ENCODE data around the gene OPN4. TPM values are rescaled to one million over a fixed set of nuclear protein-coding genes. Genes with fewer than 3 reads are reported as not detected.

OPN4 gene
- total and polyA plus RNA-seq, 8 donors, result not detected

GRCh38 chr10:86709396-86710185 is 55.2 kb downstream of the OPN4 start:
- H3K4me3 ChIP-seq, result no peak overlapping the region
- TF ChIP-seq EP300 (IDR thresholded peaks at IDR 0.05) (no peak), POLR2AphosphoS5 (IDR thresholded peaks at IDR 0.05) (no peak), POLR2A (IDR thresholded peaks at IDR 0.05) (no peak), CTCF (IDR thresholded peaks at IDR 0.05) (no peak)
- peaks cover 7 to 28% (median 20%) of the 10 kb centered on the region in 4 donors for H3K4me1 ChIP-seq
- intact Hi-C loops (cut with DNase I; ENCODE audit: low total_unique reads), result no loop called here
- H3K9me3 ChIP-seq, result no peaks in the 10 kb centered on the region
- WGBS, 5 donors, result 92 to 94% (median 93%) methylated on average over 9 to 16 of the region's 16 CpGs
- no peaks in the 10 kb centered on the region for H3K36me3 ChIP-seq
- H3K27ac ChIP-seq, result peak overlapping the region in 3 of 5 donors; percentile 2 to 99 (median 97)
- no peak for DNase-seq
- H3K27me3 ChIP-seq, result no peaks in the 10 kb centered on the region

- H3K27ac ChIP-seq, result peak overlapping the region; percentile 91 to 99 (median 96)
- 5 to 18% (median 6%) methylated on average over 12 to 46 of the region's 46 CpGs for WGBS, 5 donors
- no peaks in the 10 kb centered on the region for H3K36me3 ChIP-seq
- no peaks in the 10 kb centered on the region for H3K27me3 ChIP-seq
- TF ChIP-seq CTCF (IDR thresholded peaks at IDR 0.05) (peak in 5 of 7 experiments; percentile 73 to 92 (median 82)), POLR2AphosphoS5 (IDR thresholded peaks at IDR 0.05) (peak; percentile 65 to 87 (median 72)), POLR2A (IDR thresholded peaks at IDR 0.05) (no peak)
- no peaks in the 10 kb centered on the region for H3K9me3 ChIP-seq
- peaks cover 7 to 32% (median 23%) of the 10 kb centered on the region in 4 donors for H3K4me1 ChIP-seq
- intact Hi-C loops (cut with DNase I; ENCODE audit: low total_unique reads), result no loop called here
- DNase-seq, result peak; percentile 90 to 97
- H3K4me3 ChIP-seq, result peak overlapping the region; percentile 66 to 84 (median 76)
Observed at GRCh38 chr10:86710987-86711512, 56.7 kb downstream of the OPN4 start.

DNA sequence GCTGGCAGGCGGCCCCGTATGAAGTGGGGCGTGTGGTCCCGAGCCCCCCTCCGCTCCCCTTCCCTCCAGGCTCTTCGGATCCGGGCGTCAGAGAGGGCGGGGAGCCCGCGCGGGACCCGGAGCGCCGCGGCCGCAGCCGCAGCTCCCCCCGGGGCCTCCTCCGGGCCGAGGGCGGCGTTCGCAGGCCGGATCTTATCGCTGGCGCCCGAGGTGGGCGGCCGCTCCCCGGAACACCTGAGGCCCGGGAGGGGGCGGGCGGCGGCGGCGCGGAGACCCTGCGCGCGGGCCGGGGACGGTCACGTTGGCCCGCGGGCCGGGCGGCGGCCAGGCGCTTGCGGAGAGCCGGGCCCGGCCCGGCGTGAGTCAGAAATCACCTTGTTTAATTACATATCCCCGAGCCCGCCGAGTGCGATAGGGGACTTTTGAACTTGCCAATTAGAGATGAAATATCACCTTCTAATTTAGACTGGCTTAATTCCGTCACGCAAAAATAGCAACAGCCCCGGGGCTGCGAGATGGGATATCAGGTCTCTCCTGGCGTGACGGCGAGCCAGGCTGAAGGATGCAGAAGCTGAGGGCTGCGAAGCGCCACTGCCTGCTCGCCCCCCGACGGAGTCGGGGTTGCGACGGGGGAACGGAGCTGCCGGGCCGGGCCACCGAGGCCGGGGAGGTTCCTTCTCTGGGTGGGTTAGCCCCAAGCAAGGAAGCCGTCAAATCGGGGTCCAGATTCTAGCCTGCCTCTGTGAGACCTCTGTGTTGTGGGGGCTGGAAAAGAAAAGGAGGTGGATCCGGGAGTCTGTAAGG is 57.4 kb downstream of the OPN4 start:
- peak overlapping the region; percentile 91 to 99 (median 96) for H3K27ac ChIP-seq
- no peaks in the 10 kb centered on the region for H3K36me3 ChIP-seq
- H3K27me3 ChIP-seq, result no peaks in the 10 kb centered on the region
- WGBS, 5 donors, result 1 to 2% (median 1%) methylated on average over 56 to 82 of the region's 82 CpGs
- H3K9me3 ChIP-seq, result no peaks in the 10 kb centered on the region
- H3K4me1 ChIP-seq, result peaks cover 7 to 33% (median 24%) of the 10 kb centered on the region in 4 donors
- intact Hi-C loops (cut with DNase I; ENCODE audit: low total_unique reads), result no loop called here
- no peak for TF ChIP-seq POLR2AphosphoS5 (IDR thresholded peaks at IDR 0.05)
- TF ChIP-seq EP300 (IDR thresholded peaks at IDR 0.05), result no peak
- no peak for TF ChIP-seq CTCF (IDR thresholded peaks at IDR 0.05)
- TF ChIP-seq POLR2A (IDR thresholded peaks at IDR 0.05), result no peak
- peak in 1 of 2 donors; percentile 58 for DNase-seq
- H3K4me3 ChIP-seq, result peak overlapping the region; percentile 66 to 84 (median 76)

- intact Hi-C loops (cut with DNase I; ENCODE audit: low total_unique reads), result no loop called here
- H3K4me1 ChIP-seq, result peaks cover 7 to 33% (median 24%) of the 10 kb centered on the region in 4 donors
- TF ChIP-seq EP300 (IDR thresholded peaks at IDR 0.05) (no peak), CTCF (IDR thresholded peaks at IDR 0.05) (no peak), POLR2AphosphoS5 (IDR thresholded peaks at IDR 0.05) (no peak), POLR2A (IDR thresholded peaks at IDR 0.05) (no peak)
- no peaks in the 10 kb centered on the region for H3K36me3 ChIP-seq
- H3K27me3 ChIP-seq, result no peaks in the 10 kb centered on the region
- 40 to 55% (median 48%) methylated on average over 9 of the region's 9 CpGs for WGBS, 5 donors
- peak overlapping the region; percentile 66 to 84 (median 76) for H3K4me3 ChIP-seq
- peak overlapping the region; percentile 91 to 99 (median 96) for H3K27ac ChIP-seq
- DNase-seq, result peak in 1 of 2 donors; percentile 44
- H3K9me3 ChIP-seq, result no peaks in the 10 kb centered on the region
Observed at GRCh38 chr10:86712317-86712707, 58.0 kb downstream of the OPN4 start.
